ENCODE measurements around the gene CLRN3.

DNA sequence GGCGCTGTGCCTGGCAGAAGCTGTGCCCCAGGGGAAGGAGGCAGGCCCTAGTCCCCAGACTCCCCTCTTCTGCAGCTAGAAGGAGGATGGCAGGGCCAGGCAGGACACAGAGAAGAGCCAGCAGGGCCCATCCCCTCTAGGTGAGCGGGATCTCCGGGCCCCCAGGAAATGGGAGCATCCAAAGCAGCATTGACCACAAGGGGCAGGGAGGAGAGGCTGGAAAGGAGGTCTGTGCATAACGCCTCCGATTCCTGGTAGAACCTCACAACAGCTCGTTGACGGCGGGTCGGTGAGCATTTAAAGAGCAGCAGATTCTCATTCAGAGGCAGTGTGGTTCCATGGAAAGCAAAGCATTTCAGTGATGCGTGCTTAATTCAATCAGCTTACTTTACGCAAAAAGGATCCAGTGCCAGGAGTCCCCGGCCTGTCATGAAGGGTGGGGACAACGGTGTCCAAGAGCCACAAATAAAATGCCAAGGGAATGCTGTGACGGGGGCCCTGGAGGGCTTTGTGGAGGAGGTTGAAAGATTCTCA, 41.0 kb downstream of the CLRN3 start:
- TF ChIP-seq, protein P1, sequence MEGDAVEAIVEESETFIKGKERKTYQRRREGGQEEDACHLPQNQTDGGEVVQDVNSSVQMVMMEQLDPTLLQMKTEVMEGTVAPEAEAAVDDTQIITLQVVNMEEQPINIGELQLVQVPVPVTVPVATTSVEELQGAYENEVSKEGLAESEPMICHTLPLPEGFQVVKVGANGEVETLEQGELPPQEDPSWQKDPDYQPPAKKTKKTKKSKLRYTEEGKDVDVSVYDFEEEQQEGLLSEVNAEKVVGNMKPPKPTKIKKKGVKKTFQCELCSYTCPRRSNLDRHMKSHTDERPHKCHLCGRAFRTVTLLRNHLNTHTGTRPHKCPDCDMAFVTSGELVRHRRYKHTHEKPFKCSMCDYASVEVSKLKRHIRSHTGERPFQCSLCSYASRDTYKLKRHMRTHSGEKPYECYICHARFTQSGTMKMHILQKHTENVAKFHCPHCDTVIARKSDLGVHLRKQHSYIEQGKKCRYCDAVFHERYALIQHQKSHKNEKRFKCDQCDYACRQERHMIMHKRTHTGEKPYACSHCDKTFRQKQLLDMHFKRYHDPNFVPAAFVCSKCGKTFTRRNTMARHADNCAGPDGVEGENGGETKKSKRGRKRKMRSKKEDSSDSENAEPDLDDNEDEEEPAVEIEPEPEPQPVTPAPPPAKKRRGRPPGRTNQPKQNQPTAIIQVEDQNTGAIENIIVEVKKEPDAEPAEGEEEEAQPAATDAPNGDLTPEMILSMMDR (IDR thresholded peaks at IDR 0.05): no peak
- TF ChIP-seq POLR2A (IDR thresholded peaks at IDR 0.05) (no peak), EP300 (IDR thresholded peaks at IDR 0.05) (no peak)

All from ovary (tissue), 3 donors.